ENCODE data around the gene TEDC1.

- no peak for TF ChIP-seq EZH2 (IDR thresholded peaks at IDR 0.05)
- no peak for TF ChIP-seq POLR2AphosphoS5 (IDR thresholded peaks at IDR 0.05; ENCODE audit: borderline replicate concordance, low read depth, low read length)
- no peak for TF ChIP-seq FOXP2 (optimal IDR thresholded peaks at IDR 0.05; ENCODE audit: control extremely low read depth, extremely low read length, insufficient read depth)
These were observed 24.4 kb upstream of the TEDC1 start for GRCh38 chr14:105466531-105467248.
